ENCODE results near the gene NT5C1A.

NT5C1A gene

GRCh38 chr1:39633422-39633821, 38.5 kb downstream of the NT5C1A start:
- no peak for DNase-seq

GRCh38 chr1:39632682-39633417, 39.1 kb downstream of the NT5C1A start:
- peak; percentile 99 for DNase-seq

GRCh38 chr1:39632323-39632681, 39.6 kb downstream of the NT5C1A start:
- DNase-seq = no peak

GRCh38 chr1:39631361-39632322, 40.3 kb downstream of the NT5C1A start:
- no peak for DNase-seq

- no peak for DNase-seq
These were observed 43.0 kb downstream of the NT5C1A start for GRCh38 chr1:39628807-39629350.

- DNase-seq = no peak
These were observed 45.3 kb downstream of the NT5C1A start for GRCh38 chr1:39626646-39627045.

- no peak for DNase-seq
These were observed 46.2 kb downstream of the NT5C1A start for GRCh38 chr1:39625462-39626273.

- no peak for DNase-seq
These were observed 46.9 kb downstream of the NT5C1A start for GRCh38 chr1:39625009-39625408.

GRCh38 chr1:39623053-39623452, 48.9 kb downstream of the NT5C1A start:
- DNase-seq = no peak

- DNase-seq = no peak
These were observed 49.5 kb downstream of the NT5C1A start for GRCh38 chr1:39622427-39622826.

GRCh38 chr1:39620659-39621165, 51.2 kb downstream of the NT5C1A start:
- no peak for DNase-seq

- no peak for DNase-seq
These were observed 54.3 kb downstream of the NT5C1A start for GRCh38 chr1:39617488-39618049.

- no peak for DNase-seq
These were observed 56.7 kb downstream of the NT5C1A start for GRCh38 chr1:39615086-39615673.

- DNase-seq = no peak
These were observed 57.4 kb downstream of the NT5C1A start for GRCh38 chr1:39614488-39614887.

- DNase-seq = no peak
These were observed 58.7 kb downstream of the NT5C1A start for GRCh38 chr1:39613250-39613649.

GRCh38 chr1:39609618-39610331, 62.1 kb downstream of the NT5C1A start:
- DNase-seq = peak; percentile 94
